Mesodermal cell (in vitro differentiated cells): Measurements from ENCODE around the gene IGSF9B.

Experiments
- H3K27ac ChIP-seq: 2 replicates; pipeline ENCODE4 v1.7.0; 2013; ENCODE audit warnings: mild to moderate bottlenecking, low read depth, low read length, moderate library complexity; ENCODE audit not compliant: severe bottlenecking
- H3K36me3 ChIP-seq: 2 replicates; pipeline ENCODE4 v1.7.1; 2013; ENCODE audit warnings: mild to moderate bottlenecking, low read length, moderate library complexity; ENCODE audit not compliant: control insufficient read depth, insufficient read depth
- H3K4me1 ChIP-seq: one replicate; pipeline ENCODE4 v1.7.1; 2013; ENCODE audit warnings: mild to moderate bottlenecking, low read length; ENCODE audit not compliant: insufficient read depth, control insufficient read depth, poor library complexity, severe bottlenecking
- H3K4me3 ChIP-seq: 2 replicates; pipeline ENCODE4 v1.7.0; 2013; ENCODE audit warnings: low read length, control low read depth, mild to moderate bottlenecking; ENCODE audit not compliant: insufficient read depth, poor library complexity, severe bottlenecking; ENCODE audit errors: extremely low read depth
- H3K9me3 ChIP-seq: 2 replicates; pipeline ENCODE4 v1.7.1; 2013; ENCODE audit warnings: mild to moderate bottlenecking, low read length, moderate library complexity; ENCODE audit not compliant: control insufficient read depth
- WGBS, 2 experiments: methylation state at CpG; one replicate each; pipeline ENCODE4 v1.1.5; 2013; ENCODE audit warnings: missing lambda C conversion rate in 2 of 2; ENCODE audit not compliant: insufficient coverage in 2 of 2; 5-methylcytosine and 5-hydroxymethylcytosine counted together

Gene IGSF9B

GRCh38 chr11:133946541-133947318 lies 10.0 kb downstream of the IGSF9B start:
- 30 to 37% methylated on average over 13 to 17 of the region's 26 CpGs for WGBS, 2 experiments
- H3K4me1 ChIP-seq: peaks cover 54% of the 10 kb centered on the region
- no peak overlapping the region for H3K27ac ChIP-seq
- no peaks in the 10 kb centered on the region for H3K36me3 ChIP-seq
- H3K9me3 ChIP-seq: no peaks in the 10 kb centered on the region
- H3K4me3 ChIP-seq: no peak overlapping the region

GRCh38 chr11:133946051-133946450 lies 10.7 kb downstream of the IGSF9B start:
- 84 to 90% methylated on average over 10 to 17 of the region's 20 CpGs for WGBS, 2 experiments

GRCh38 chr11:133945087-133945974 lies 11.4 kb downstream of the IGSF9B start:
- H3K4me3 ChIP-seq: no peak overlapping the region
- H3K36me3 ChIP-seq: no peaks in the 10 kb centered on the region
- H3K27ac ChIP-seq: no peak overlapping the region
- WGBS, 2 experiments: 68 to 76% methylated on average over 14 to 22 of the region's 27 CpGs
- no peaks in the 10 kb centered on the region for H3K9me3 ChIP-seq
- peaks cover 41% of the 10 kb centered on the region for H3K4me1 ChIP-seq

More at GRCh38 chr11:133946051-133946450, 10.7 kb downstream of the IGSF9B start:
- Histone ChIP-seq H3K36me3 (no peaks in the 10 kb centered on the region), H3K4me1 (peaks cover 48% of the 10 kb centered on the region), H3K9me3 (no peaks in the 10 kb centered on the region), H3K4me3 (no peak overlapping the region), H3K27ac (no peak overlapping the region)

GRCh38 chr11:133943950-133944698 lies 12.6 kb downstream of the IGSF9B start:
- Histone ChIP-seq H3K4me3 (no peak overlapping the region), H3K27ac (no peak overlapping the region), H3K36me3 (no peaks in the 10 kb centered on the region), H3K9me3 (no peaks in the 10 kb centered on the region), H3K4me1 (peaks cover 38% of the 10 kb centered on the region)
- 89 to 94% methylated on average over 8 to 11 of the region's 12 CpGs for WGBS, 2 experiments

- peaks cover 26% of the 10 kb centered on the region for H3K4me1 ChIP-seq
- H3K27ac ChIP-seq: no peak overlapping the region
- H3K36me3 ChIP-seq: no peaks in the 10 kb centered on the region
- 94 to 96% methylated on average over 7 of the region's 7 CpGs for WGBS, 2 experiments
- no peak overlapping the region for H3K4me3 ChIP-seq
- no peaks in the 10 kb centered on the region for H3K9me3 ChIP-seq
Measured at GRCh38 chr11:133942577-133942976, 14.2 kb downstream of the IGSF9B start.

GRCh38 chr11:133941546-133941945 lies 15.2 kb downstream of the IGSF9B start:
- 93% methylated on average over 13 of the region's 13 CpGs for WGBS, 2 experiments
- no peaks in the 10 kb centered on the region for H3K9me3 ChIP-seq
- H3K36me3 ChIP-seq: no peaks in the 10 kb centered on the region
- peaks cover 28% of the 10 kb centered on the region for H3K4me1 ChIP-seq
- H3K4me3 ChIP-seq: no peak overlapping the region
- H3K27ac ChIP-seq: no peak overlapping the region

GRCh38 chr11:133940034-133940433 lies 16.7 kb downstream of the IGSF9B start:
- 93 to 94% methylated on average over 56 of the region's 56 CpGs for WGBS, 2 experiments
- H3K36me3 ChIP-seq: no peaks in the 10 kb centered on the region
- H3K4me1 ChIP-seq: peaks cover 28% of the 10 kb centered on the region
- no peak overlapping the region for H3K27ac ChIP-seq
- H3K4me3 ChIP-seq: no peak overlapping the region
- no peaks in the 10 kb centered on the region for H3K9me3 ChIP-seq

GRCh38 chr11:133939558-133939957 lies 17.2 kb downstream of the IGSF9B start:
- 85 to 93% methylated on average over 24 to 29 of the region's 30 CpGs for WGBS, 2 experiments
- H3K27ac ChIP-seq: no peak overlapping the region
- H3K9me3 ChIP-seq: no peaks in the 10 kb centered on the region
- H3K4me3 ChIP-seq: no peak overlapping the region
- H3K4me1 ChIP-seq: peaks cover 30% of the 10 kb centered on the region
- no peaks in the 10 kb centered on the region for H3K36me3 ChIP-seq

GRCh38 chr11:133938166-133938565 lies 18.6 kb downstream of the IGSF9B start:
- Histone ChIP-seq H3K4me3 (no peak overlapping the region), H3K4me1 (peaks cover 30% of the 10 kb centered on the region), H3K27ac (no peak overlapping the region), H3K36me3 (no peaks in the 10 kb centered on the region), H3K9me3 (no peaks in the 10 kb centered on the region)
- 95% methylated on average over 8 of the region's 8 CpGs for WGBS, 2 experiments

GRCh38 chr11:133937468-133937867 lies 19.3 kb downstream of the IGSF9B start:
- Histone ChIP-seq H3K9me3 (no peaks in the 10 kb centered on the region), H3K36me3 (no peaks in the 10 kb centered on the region), H3K27ac (no peak overlapping the region), H3K4me3 (no peak overlapping the region), H3K4me1 (peaks cover 30% of the 10 kb centered on the region)
- 95 to 98% methylated on average over 14 to 15 of the region's 16 CpGs for WGBS, 2 experiments
